Measurements from ENCODE around the gene CCNO. TPM values are rescaled to one million over a fixed set of nuclear protein-coding genes. Genes with fewer than 3 reads are reported as not detected.

CCNO gene
- total RNA-seq, 1 experiment from 2014 or later = 0.24 TPM

DNA sequence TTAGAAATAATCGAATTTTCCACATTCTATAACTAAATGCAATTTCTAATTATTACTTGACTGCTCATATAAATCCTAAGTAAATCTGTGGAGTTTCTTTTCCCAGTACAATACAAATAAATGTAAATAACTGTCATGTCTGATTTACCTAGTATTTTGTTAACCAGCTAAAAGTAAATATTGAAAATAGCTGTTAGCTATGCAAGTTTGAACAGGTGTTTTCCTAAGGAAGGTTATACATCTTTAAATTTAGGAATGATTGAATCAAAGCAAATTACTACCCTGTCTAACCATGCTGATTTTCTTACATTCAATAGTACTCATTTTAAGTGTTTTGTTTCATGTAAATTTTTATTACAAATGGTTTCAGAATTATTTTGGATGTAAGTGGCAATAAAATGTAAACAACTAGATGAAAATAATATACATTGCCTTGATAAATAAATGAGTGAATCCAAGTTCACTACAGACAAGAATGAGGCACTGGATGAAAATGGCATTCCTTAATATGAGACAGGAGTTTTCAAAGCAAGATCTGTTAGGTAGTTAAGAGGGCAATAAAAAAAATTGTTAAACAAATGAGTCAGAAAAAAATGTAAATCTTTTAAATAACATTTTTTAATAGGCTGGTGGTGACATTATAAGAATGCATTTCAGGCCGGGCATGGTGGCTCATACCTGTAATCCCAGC is 22.1 kb downstream of the CCNO start:
- no peak overlapping the region for H3K4me3 Mint-ChIP-seq
- H3K9me3 Mint-ChIP-seq = no peaks in the 10 kb centered on the region
- DNase-seq (ENCODE audit: low spot score) (no peak), ATAC-seq (no peak)
- H3K36me3 Mint-ChIP-seq = no peaks in the 10 kb centered on the region
- H3K4me1 Mint-ChIP-seq = 0 out of 2 replicates have a peak, but pooled peaks cover 4% of the 10 kb centered on the region
- ChIA-PET POLR2A (no interaction called here), CTCF (no interaction called here)
- peaks cover 15% of the 10 kb centered on the region for H3K27me3 Mint-ChIP-seq (ENCODE audit: low read depth)
- no peak overlapping the region for H3K27ac Mint-ChIP-seq
- no peak for TF ChIP-seq ELF4 (CRISPR knock-in tag; IDR thresholded peaks at IDR 0.05; ENCODE audit: low read depth)
- no peak for TF ChIP-seq ZBTB43 (CRISPR knock-in tag; IDR thresholded peaks at IDR 0.05)
- TF ChIP-seq RORB (CRISPR knock-in tag; IDR thresholded peaks at IDR 0.05) = no peak
- no peak for TF ChIP-seq TP53 (CRISPR knock-in tag; IDR thresholded peaks at IDR 0.05)
- no peak for TF ChIP-seq SMAD4 (CRISPR knock-in tag; IDR thresholded peaks at IDR 0.05)
- TF ChIP-seq HMGA2 (CRISPR knock-in tag; IDR thresholded peaks at IDR 0.05) = no peak
- TF ChIP-seq USF2 (CRISPR knock-in tag; IDR thresholded peaks at IDR 0.05) = no peak
- no peak for TF ChIP-seq SMAD3 (CRISPR knock-in tag; IDR thresholded peaks at IDR 0.05; ENCODE audit: borderline replicate concordance)
- TF ChIP-seq, protein P1, sequence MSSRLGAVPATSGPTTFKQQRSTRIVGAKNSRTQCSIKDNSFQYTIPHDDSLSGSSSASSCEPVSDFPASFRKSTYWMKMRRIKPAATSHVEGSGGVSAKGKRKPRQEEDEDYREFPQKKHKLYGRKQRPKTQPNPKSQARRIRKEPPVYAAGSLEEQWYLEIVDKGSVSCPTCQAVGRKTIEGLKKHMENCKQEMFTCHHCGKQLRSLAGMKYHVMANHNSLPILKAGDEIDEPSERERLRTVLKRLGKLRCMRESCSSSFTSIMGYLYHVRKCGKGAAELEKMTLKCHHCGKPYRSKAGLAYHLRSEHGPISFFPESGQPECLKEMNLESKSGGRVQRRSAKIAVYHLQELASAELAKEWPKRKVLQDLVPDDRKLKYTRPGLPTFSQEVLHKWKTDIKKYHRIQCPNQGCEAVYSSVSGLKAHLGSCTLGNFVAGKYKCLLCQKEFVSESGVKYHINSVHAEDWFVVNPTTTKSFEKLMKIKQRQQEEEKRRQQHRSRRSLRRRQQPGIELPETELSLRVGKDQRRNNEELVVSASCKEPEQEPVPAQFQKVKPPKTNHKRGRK (CRISPR knock-in tag; IDR thresholded peaks at IDR 0.05; ENCODE audit: borderline replicate concordance) = no peak
- no peak for TF ChIP-seq ZNF121 (CRISPR knock-in tag; IDR thresholded peaks at IDR 0.05)
- no peak for TF ChIP-seq ZNF423 (CRISPR knock-in tag; IDR thresholded peaks at IDR 0.05)

DNA sequence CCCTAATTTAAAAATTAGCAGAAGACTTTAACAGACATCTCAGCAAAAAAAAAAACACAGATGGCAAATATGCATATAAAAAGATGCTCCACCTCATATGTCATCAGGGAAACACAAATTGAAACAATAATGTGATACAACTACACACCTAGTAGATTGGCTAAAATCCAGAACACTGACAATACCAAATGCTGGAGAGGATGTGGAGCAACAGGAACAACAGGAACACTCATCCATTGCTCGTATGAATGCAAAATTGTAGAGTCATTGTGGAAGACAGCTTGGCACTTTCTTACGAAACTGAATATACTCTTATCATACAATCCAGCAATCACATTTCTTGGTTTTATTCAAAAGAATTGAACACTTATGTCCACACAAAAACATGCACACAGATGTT is 28.4 kb downstream of the CCNO start:
- POLR2A ChIA-PET = no interaction called here
- CTCF ChIA-PET = no interaction called here
- H3K27ac Mint-ChIP-seq = no peak overlapping the region

DNA sequence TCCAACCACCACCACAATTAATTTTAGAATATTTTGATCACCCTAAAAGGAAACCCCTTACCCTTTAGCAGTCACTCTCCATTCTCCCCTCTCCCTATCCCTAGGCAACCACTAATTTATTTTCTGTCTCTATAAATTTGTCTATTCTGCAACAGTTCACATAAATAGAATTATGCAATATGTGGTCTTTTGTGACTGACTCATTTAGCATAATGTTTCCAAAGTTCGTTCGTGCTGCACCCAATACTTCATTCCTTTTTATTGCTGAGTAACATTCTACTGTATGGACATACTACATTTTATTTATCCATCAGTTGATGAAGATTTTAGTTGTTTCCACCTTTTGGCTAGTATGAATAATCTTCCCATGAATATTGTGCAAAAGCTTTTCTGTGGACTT is 42.2 kb downstream of the CCNO start:
- H3K36me3 Mint-ChIP-seq = no peaks in the 10 kb centered on the region
- DNase-seq (ENCODE audit: low spot score) (no peak), ATAC-seq (no peak)
- POLR2A ChIA-PET = no interaction called here
- H3K9me3 Mint-ChIP-seq = no peaks in the 10 kb centered on the region
- H3K4me1 Mint-ChIP-seq = no peaks in the 10 kb centered on the region
- peaks cover 33% of the 10 kb centered on the region for H3K27me3 Mint-ChIP-seq (ENCODE audit: low read depth)
- no peak overlapping the region for H3K4me3 Mint-ChIP-seq
- no peak for TF ChIP-seq SP1 (CRISPR knock-in tag; conservative IDR thresholded peaks at IDR 0.05)
- TF ChIP-seq NR3C1 (CRISPR knock-in tag; conservative IDR thresholded peaks at IDR 0.05; ENCODE audit: low read depth) = no peak
- no peak for TF ChIP-seq RORB (CRISPR knock-in tag; IDR thresholded peaks at IDR 0.05)
- TF ChIP-seq, protein P2, sequence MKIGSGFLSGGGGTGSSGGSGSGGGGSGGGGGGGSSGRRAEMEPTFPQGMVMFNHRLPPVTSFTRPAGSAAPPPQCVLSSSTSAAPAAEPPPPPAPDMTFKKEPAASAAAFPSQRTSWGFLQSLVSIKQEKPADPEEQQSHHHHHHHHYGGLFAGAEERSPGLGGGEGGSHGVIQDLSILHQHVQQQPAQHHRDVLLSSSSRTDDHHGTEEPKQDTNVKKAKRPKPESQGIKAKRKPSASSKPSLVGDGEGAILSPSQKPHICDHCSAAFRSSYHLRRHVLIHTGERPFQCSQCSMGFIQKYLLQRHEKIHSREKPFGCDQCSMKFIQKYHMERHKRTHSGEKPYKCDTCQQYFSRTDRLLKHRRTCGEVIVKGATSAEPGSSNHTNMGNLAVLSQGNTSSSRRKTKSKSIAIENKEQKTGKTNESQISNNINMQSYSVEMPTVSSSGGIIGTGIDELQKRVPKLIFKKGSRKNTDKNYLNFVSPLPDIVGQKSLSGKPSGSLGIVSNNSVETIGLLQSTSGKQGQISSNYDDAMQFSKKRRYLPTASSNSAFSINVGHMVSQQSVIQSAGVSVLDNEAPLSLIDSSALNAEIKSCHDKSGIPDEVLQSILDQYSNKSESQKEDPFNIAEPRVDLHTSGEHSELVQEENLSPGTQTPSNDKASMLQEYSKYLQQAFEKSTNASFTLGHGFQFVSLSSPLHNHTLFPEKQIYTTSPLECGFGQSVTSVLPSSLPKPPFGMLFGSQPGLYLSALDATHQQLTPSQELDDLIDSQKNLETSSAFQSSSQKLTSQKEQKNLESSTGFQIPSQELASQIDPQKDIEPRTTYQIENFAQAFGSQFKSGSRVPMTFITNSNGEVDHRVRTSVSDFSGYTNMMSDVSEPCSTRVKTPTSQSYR (CRISPR knock-in tag; IDR thresholded peaks at IDR 0.05) = no peak
- no peak for TF ChIP-seq OVOL2 (CRISPR knock-in tag; IDR thresholded peaks at IDR 0.05; ENCODE audit: borderline replicate concordance)
- no peak overlapping the region for H3K27ac Mint-ChIP-seq
- CTCF ChIA-PET = interaction anchor here (1.6 kb wide), 1 partner anchor 28 kb away, joined by 4 read pairs; no protein-coding TSS in a partner anchor

More for the DNA sequence above, 28.4 kb downstream of the CCNO start:
- Mint-ChIP-seq H3K36me3 (no peaks in the 10 kb centered on the region), H3K4me1 (no peaks in the 10 kb centered on the region), H3K9me3 (no peaks in the 10 kb centered on the region), H3K27me3 (ENCODE audit: low read depth) (peaks cover 41% of the 10 kb centered on the region), H3K4me3 (no peak overlapping the region)
- ATAC-seq = no peak
- no peak for DNase-seq (ENCODE audit: low spot score)
- no peak for TF ChIP-seq IRF2 (CRISPR knock-in tag; IDR thresholded peaks at IDR 0.05; ENCODE audit: borderline replicate concordance, low read depth)
- no peak for TF ChIP-seq ZNF263 (CRISPR knock-in tag; IDR thresholded peaks at IDR 0.05; ENCODE audit: low read depth)
- TF ChIP-seq MXD4 (CRISPR knock-in tag; IDR thresholded peaks at IDR 0.05; ENCODE audit: borderline replicate concordance) = no peak
- TF ChIP-seq RELA (CRISPR knock-in tag; IDR thresholded peaks at IDR 0.05; ENCODE audit: borderline replicate concordance) = no peak
- TF ChIP-seq NR2C2 (CRISPR knock-in tag; IDR thresholded peaks at IDR 0.05) = no peak
